ENCODE measurements around the gene OR10AD1.

OR10AD1 gene

DNA sequence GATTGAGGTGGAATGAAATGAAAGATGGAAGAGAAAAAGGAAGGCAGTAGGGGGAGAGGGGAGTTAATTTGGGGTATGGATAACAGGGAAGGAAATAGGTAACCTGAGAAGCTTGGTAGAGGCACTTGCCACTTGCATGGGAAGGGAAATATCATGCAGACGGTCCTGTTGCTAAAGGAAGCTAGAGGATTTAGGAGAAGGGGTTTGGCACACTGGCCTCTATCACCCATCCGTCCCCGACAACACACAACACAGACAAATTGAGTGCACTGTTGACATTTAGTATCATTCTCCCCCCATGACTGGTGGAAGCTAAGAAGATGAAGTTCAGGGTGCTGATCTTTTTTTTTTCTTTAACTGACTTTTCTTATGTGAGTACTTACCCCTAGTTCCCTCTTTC is 2.0 kb downstream of the OR10AD1 start:
- no peak overlapping the region for H3K27ac Mint-ChIP-seq (ENCODE audit: low read depth)

DNA sequence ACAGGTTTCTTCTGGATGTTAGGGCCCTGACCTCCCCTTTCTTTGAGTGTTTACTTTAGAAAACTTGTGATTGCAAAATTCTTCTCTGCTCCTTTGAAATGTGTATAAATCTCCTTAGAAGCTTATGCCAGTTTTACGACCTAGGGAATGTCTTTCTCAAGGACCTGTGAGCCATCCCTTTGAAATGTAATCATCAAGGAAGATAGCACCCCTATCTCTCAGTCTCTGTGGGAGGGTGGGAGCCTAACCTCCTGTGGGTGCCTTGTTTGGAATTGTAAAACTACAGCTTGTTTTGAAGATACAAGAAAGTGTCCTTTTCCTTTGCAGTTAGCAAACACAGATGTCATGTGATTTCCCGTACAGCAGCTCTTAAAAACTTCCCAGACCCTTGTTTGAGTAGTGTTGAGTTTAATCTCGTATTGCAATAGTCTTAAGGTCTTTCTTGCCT is 3.3 kb downstream of the OR10AD1 start:
- peaks cover 48% of the 10 kb centered on the region for H3K4me1 Mint-ChIP-seq
- peaks cover 23% of the 10 kb centered on the region for H3K9me3 Mint-ChIP-seq
- H3K27me3 Mint-ChIP-seq, result peaks cover 4% of the 10 kb centered on the region
- no peak for DNase-seq (ENCODE audit: low spot score in 2 of 2)
- peaks cover 9% of the 10 kb centered on the region for H3K36me3 Mint-ChIP-seq (ENCODE audit: insufficient read depth)
- H3K4me3 Mint-ChIP-seq, result peak overlapping the region; percentile 83
- H3K27ac Mint-ChIP-seq (ENCODE audit: low read depth), result peak overlapping the region; percentile 99
- no peak for ATAC-seq (replicated peaks; ENCODE audit: extremely low read depth, poor library complexity, severe bottlenecking)

More for the DNA sequence above, 2.0 kb downstream of the OR10AD1 start:
- peaks cover 48% of the 10 kb centered on the region for H3K4me1 Mint-ChIP-seq
- peaks cover 23% of the 10 kb centered on the region for H3K9me3 Mint-ChIP-seq
- no peaks in the 10 kb centered on the region for H3K27me3 Mint-ChIP-seq
- DNase-seq (ENCODE audit: low spot score in 2 of 2) (no peak), ATAC-seq (replicated peaks; ENCODE audit: extremely low read depth, poor library complexity, severe bottlenecking) (no peak)
- peak overlapping the region; percentile 6 for H3K4me3 Mint-ChIP-seq
- H3K36me3 Mint-ChIP-seq (ENCODE audit: insufficient read depth), result peaks cover 8% of the 10 kb centered on the region

DNA sequence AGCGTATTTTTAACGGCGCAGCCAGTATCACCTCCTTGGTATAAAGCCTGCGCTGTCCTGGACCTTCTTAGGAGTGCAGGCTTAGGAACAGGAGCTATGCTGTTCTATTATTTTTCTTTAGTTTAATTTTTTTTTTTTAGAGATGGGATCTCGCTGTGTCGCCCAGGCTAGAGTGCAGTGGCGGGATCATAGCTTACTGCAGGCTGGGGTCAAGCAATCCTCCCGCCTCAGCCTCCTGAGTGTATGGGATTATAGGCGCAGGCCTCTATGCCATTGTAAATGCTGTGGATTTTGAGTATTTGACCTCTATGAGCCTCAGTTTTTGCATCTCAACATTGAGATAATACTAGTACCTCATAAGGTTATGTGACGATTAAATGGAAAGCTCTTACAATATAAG is 4.1 kb downstream of the OR10AD1 start:
- Mint-ChIP-seq H3K4me3 (peak overlapping the region; percentile 83), H3K4me1 (peaks cover 48% of the 10 kb centered on the region), H3K27ac (ENCODE audit: low read depth) (peak overlapping the region; percentile 99), H3K9me3 (peaks cover 23% of the 10 kb centered on the region), H3K27me3 (peaks cover 12% of the 10 kb centered on the region), H3K36me3 (ENCODE audit: insufficient read depth) (peaks cover 9% of the 10 kb centered on the region)
- no peak for ATAC-seq (replicated peaks; ENCODE audit: extremely low read depth, poor library complexity, severe bottlenecking)
- no peak for DNase-seq (ENCODE audit: low spot score in 2 of 2)

- H3K9me3 Mint-ChIP-seq, result peaks cover 23% of the 10 kb centered on the region
- peaks cover 16% of the 10 kb centered on the region for H3K27me3 Mint-ChIP-seq
- no peak for DNase-seq (ENCODE audit: low spot score in 2 of 2)
- H3K4me3 Mint-ChIP-seq, result peak overlapping the region; percentile 83
- peak; percentile 7 for ATAC-seq (replicated peaks; ENCODE audit: extremely low read depth, poor library complexity, severe bottlenecking)
- peaks cover 48% of the 10 kb centered on the region for H3K4me1 Mint-ChIP-seq
- H3K27ac Mint-ChIP-seq (ENCODE audit: low read depth), result peak overlapping the region; percentile 99
- peaks cover 9% of the 10 kb centered on the region for H3K36me3 Mint-ChIP-seq (ENCODE audit: insufficient read depth)
Observed at GRCh38 chr12:48198672-48198971, 4.5 kb downstream of the OR10AD1 start.

- peaks cover 43% of the 10 kb centered on the region for H3K4me1 Mint-ChIP-seq
- H3K27me3 Mint-ChIP-seq, result peaks cover 21% of the 10 kb centered on the region
- DNase-seq (ENCODE audit: low spot score in 2 of 2), result peak; percentile 75 to 83
- peaks cover 21% of the 10 kb centered on the region for H3K9me3 Mint-ChIP-seq
- peak overlapping the region; percentile 83 for H3K4me3 Mint-ChIP-seq
- H3K36me3 Mint-ChIP-seq (ENCODE audit: insufficient read depth), result peaks cover 9% of the 10 kb centered on the region
- peak overlapping the region; percentile 99 for H3K27ac Mint-ChIP-seq (ENCODE audit: low read depth)
- peak; percentile 94 for ATAC-seq (replicated peaks; ENCODE audit: extremely low read depth, poor library complexity, severe bottlenecking)
Observed at GRCh38 chr12:48197971-48198671, 5.0 kb downstream of the OR10AD1 start.

- ATAC-seq (replicated peaks; ENCODE audit: extremely low read depth, poor library complexity, severe bottlenecking) (peak; percentile 69), DNase-seq (ENCODE audit: low spot score in 2 of 2) (no peak)
- peak overlapping the region; percentile 83 for H3K4me3 Mint-ChIP-seq
- peaks cover 23% of the 10 kb centered on the region for H3K27me3 Mint-ChIP-seq
- peaks cover 37% of the 10 kb centered on the region for H3K4me1 Mint-ChIP-seq
- peak overlapping the region; percentile 99 for H3K27ac Mint-ChIP-seq (ENCODE audit: low read depth)
- peaks cover 9% of the 10 kb centered on the region for H3K36me3 Mint-ChIP-seq (ENCODE audit: insufficient read depth)
- H3K9me3 Mint-ChIP-seq, result peaks cover 15% of the 10 kb centered on the region
Observed at GRCh38 chr12:48197549-48197970, 5.5 kb downstream of the OR10AD1 start.

DNA sequence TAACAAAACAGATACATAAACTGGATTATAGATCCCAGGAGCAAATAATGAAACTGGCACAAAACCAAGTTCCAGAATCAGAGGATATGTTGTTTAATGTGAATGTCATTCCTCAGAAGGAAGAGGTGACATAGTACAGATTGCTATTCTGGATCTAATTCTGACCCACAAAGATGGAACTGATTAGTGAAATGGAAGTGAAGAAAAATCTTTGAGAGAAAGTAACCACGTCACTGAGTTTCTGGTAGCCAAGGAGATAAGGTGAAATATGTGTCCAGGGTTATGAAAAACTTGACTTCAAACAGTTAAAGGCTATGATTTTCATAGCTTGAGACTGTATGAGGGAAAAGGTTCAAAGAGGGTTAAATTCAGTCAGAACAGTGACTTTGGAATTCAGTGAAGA is 8.3 kb downstream of the OR10AD1 start:
- Mint-ChIP-seq H3K27ac (ENCODE audit: low read depth) (no peak overlapping the region), H3K9me3 (no peaks in the 10 kb centered on the region), H3K27me3 (peaks cover 44% of the 10 kb centered on the region), H3K36me3 (ENCODE audit: insufficient read depth) (peaks cover 9% of the 10 kb centered on the region), H3K4me1 (peaks cover 15% of the 10 kb centered on the region), H3K4me3 (no peak overlapping the region)
- ATAC-seq (replicated peaks; ENCODE audit: extremely low read depth, poor library complexity, severe bottlenecking) (no peak), DNase-seq (ENCODE audit: low spot score in 2 of 2) (no peak)

GRCh38 chr12:48193623-48194022 is 9.5 kb downstream of the OR10AD1 start:
- ATAC-seq (replicated peaks; ENCODE audit: extremely low read depth, poor library complexity, severe bottlenecking), result no peak
- DNase-seq (ENCODE audit: low spot score in 2 of 2), result no peak
- Mint-ChIP-seq H3K4me1 (peaks cover 7% of the 10 kb centered on the region), H3K4me3 (no peak overlapping the region), H3K9me3 (no peaks in the 10 kb centered on the region), H3K36me3 (ENCODE audit: insufficient read depth) (peaks cover 9% of the 10 kb centered on the region), H3K27ac (ENCODE audit: low read depth) (no peak overlapping the region), H3K27me3 (peaks cover 45% of the 10 kb centered on the region)

DNA sequence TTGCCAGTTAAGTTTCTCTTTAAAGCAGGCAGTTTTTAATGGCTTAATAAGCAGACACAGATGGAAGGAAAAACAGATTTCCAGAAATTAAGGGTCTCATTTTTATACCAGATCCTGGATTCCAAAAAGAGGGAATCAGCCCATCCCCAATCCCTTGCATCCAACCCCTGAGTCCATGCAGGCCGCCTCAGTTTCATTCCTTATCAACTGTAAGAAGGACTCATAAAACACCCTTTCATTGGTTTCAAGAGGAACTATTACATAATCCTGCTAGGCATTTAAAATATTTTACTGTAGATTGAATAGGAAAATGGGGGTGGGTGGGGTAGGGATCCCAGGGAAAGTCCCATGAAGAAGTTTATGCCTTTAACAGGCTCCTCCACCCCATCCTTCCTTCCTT is 10.2 kb downstream of the OR10AD1 start:
- ATAC-seq (replicated peaks; ENCODE audit: extremely low read depth, poor library complexity, severe bottlenecking) (no peak), DNase-seq (ENCODE audit: low spot score in 2 of 2) (no peak)
- H3K9me3 Mint-ChIP-seq, result no peaks in the 10 kb centered on the region
- no peak overlapping the region for H3K4me3 Mint-ChIP-seq
- H3K27me3 Mint-ChIP-seq, result peaks cover 45% of the 10 kb centered on the region
- H3K27ac Mint-ChIP-seq (ENCODE audit: low read depth), result no peak overlapping the region
- H3K4me1 Mint-ChIP-seq, result peaks cover 7% of the 10 kb centered on the region
- H3K36me3 Mint-ChIP-seq (ENCODE audit: insufficient read depth), result peaks cover 3% of the 10 kb centered on the region

GRCh38 chr12:48191096-48191495 is 12.0 kb downstream of the OR10AD1 start:
- Mint-ChIP-seq H3K27me3 (peaks cover 47% of the 10 kb centered on the region), H3K27ac (ENCODE audit: low read depth) (no peak overlapping the region), H3K36me3 (ENCODE audit: insufficient read depth) (peaks cover 2% of the 10 kb centered on the region)

GRCh38 chr12:48189331-48190125 is 13.6 kb downstream of the OR10AD1 start:
- Mint-ChIP-seq H3K36me3 (ENCODE audit: insufficient read depth) (no peaks in the 10 kb centered on the region), H3K4me1 (no peaks in the 10 kb centered on the region), H3K27ac (ENCODE audit: low read depth) (no peak overlapping the region), H3K9me3 (no peaks in the 10 kb centered on the region), H3K27me3 (peaks cover 56% of the 10 kb centered on the region), H3K4me3 (no peak overlapping the region)
- ATAC-seq (replicated peaks; ENCODE audit: extremely low read depth, poor library complexity, severe bottlenecking), result no peak
- peak; percentile 53 to 58 for DNase-seq (ENCODE audit: low spot score in 2 of 2)

More at GRCh38 chr12:48191096-48191495, 12.0 kb downstream of the OR10AD1 start:
- no peak for DNase-seq (ENCODE audit: low spot score in 2 of 2)
- Mint-ChIP-seq H3K4me3 (no peak overlapping the region), H3K4me1 (no peaks in the 10 kb centered on the region), H3K9me3 (no peaks in the 10 kb centered on the region)
- ATAC-seq (replicated peaks; ENCODE audit: extremely low read depth, poor library complexity, severe bottlenecking), result no peak

GRCh38 chr12:48187916-48188695 is 15.0 kb downstream of the OR10AD1 start:
- no peak overlapping the region for H3K4me3 Mint-ChIP-seq

More at GRCh38 chr12:48187916-48188695, 15.0 kb downstream of the OR10AD1 start:
- Mint-ChIP-seq H3K36me3 (ENCODE audit: insufficient read depth) (peaks cover 2% of the 10 kb centered on the region), H3K9me3 (no peaks in the 10 kb centered on the region), H3K27ac (ENCODE audit: low read depth) (no peak overlapping the region), H3K27me3 (peaks cover 46% of the 10 kb centered on the region), H3K4me1 (peaks cover 4% of the 10 kb centered on the region)
- ATAC-seq (replicated peaks; ENCODE audit: extremely low read depth, poor library complexity, severe bottlenecking) (no peak), DNase-seq (ENCODE audit: low spot score in 2 of 2) (no peak)

All from central memory CD8-positive, alpha-beta T cell (primary cell).